Ectodermal cell (in vitro differentiated cells): ENCODE data around the gene PITX1.
A peak's percentile ranks its signal among the peaks of the same experiment; 100 is the strongest.

Experiments
- H3K27ac ChIP-seq: 2 replicates; pipeline ENCODE4 v1.7.0; 2013; ENCODE audit warnings: mild to moderate bottlenecking, low read depth, low read length; ENCODE audit not compliant: insufficient read depth, poor library complexity, severe bottlenecking
- H3K27me3 ChIP-seq: 2 replicates; pipeline ENCODE4 v1.7.0; 2013; ENCODE audit warnings: mild to moderate bottlenecking, low read length; ENCODE audit not compliant: insufficient read depth, control insufficient read depth, poor library complexity, severe bottlenecking
- H3K36me3 ChIP-seq: one replicate; pipeline ENCODE4 v1.7.0; 2013; ENCODE audit warnings: low read length; ENCODE audit not compliant: control insufficient read depth, insufficient read depth
- H3K4me1 ChIP-seq: one replicate; pipeline ENCODE4 v1.7.0; 2013; ENCODE audit warnings: low read length; ENCODE audit not compliant: control insufficient read depth, insufficient read depth
- H3K4me3 ChIP-seq: 2 replicates; pipeline ENCODE4 v1.7.0; 2013; ENCODE audit warnings: low read depth, low read length, control low read depth; ENCODE audit not compliant: insufficient read depth
- H3K9me3 ChIP-seq: 2 replicates; pipeline ENCODE4 v1.7.0; 2013; ENCODE audit warnings: mild to moderate bottlenecking, low read length, moderate library complexity; ENCODE audit not compliant: control insufficient read depth
- WGBS, 2 experiments: methylation state at CpG; one replicate each; pipeline ENCODE4 v1.1.7; 2013; ENCODE audit warnings: missing lambda C conversion rate in 2 of 2; 5-methylcytosine and 5-hydroxymethylcytosine counted together

Gene PITX1

GRCh38 chr5:135036405-135036804 is 2.4 kb upstream of the PITX1 start:
- Histone ChIP-seq H3K36me3 (no peaks in the 10 kb centered on the region), H3K27ac (no peak overlapping the region), H3K4me1 (peaks cover 32% of the 10 kb centered on the region), H3K9me3 (no peaks in the 10 kb centered on the region), H3K27me3 (peaks cover 100% of the 10 kb centered on the region), H3K4me3 (no peak overlapping the region)
- 36 to 43% methylated on average over 4 of the region's 4 CpGs for whole genome bisulfite sequencing, 2 experiments

- no peak overlapping the region for H3K27ac ChIP-seq
- 27 to 36% methylated on average over 5 to 6 of the region's 6 CpGs for WGBS, 2 experiments
These were observed 1.6 kb upstream of the PITX1 start for GRCh38 chr5:135035678-135036030.

GRCh38 chr5:135034963-135035677 is 1.1 kb upstream of the PITX1 start:
- Histone ChIP-seq H3K27me3 (peaks cover 100% of the 10 kb centered on the region), H3K4me1 (peaks cover 41% of the 10 kb centered on the region), H3K9me3 (no peaks in the 10 kb centered on the region), H3K4me3 (peak overlapping the region; percentile 13), H3K36me3 (no peaks in the 10 kb centered on the region), H3K27ac (no peak overlapping the region)
- WGBS, 2 experiments = 30 to 35% methylated on average over 14 of the region's 14 CpGs

More at GRCh38 chr5:135035678-135036030, 1.6 kb upstream of the PITX1 start:
- Histone ChIP-seq H3K36me3 (no peaks in the 10 kb centered on the region), H3K9me3 (no peaks in the 10 kb centered on the region), H3K4me3 (no peak overlapping the region), H3K4me1 (peaks cover 40% of the 10 kb centered on the region), H3K27me3 (peaks cover 100% of the 10 kb centered on the region)

GRCh38 chr5:135034236-135034962 is 371 bp upstream of the PITX1 start:
- Histone ChIP-seq H3K27me3 (peaks cover 100% of the 10 kb centered on the region), H3K36me3 (no peaks in the 10 kb centered on the region), H3K4me1 (peaks cover 35% of the 10 kb centered on the region), H3K27ac (no peak overlapping the region), H3K9me3 (no peaks in the 10 kb centered on the region), H3K4me3 (peak overlapping the region; percentile 31)
- WGBS, 2 experiments = 0 to 1% methylated on average over 65 of the region's 65 CpGs

- H3K36me3 ChIP-seq = no peaks in the 10 kb centered on the region
- H3K27ac ChIP-seq = no peak overlapping the region
- no peaks in the 10 kb centered on the region for H3K9me3 ChIP-seq
- H3K4me1 ChIP-seq = peaks cover 32% of the 10 kb centered on the region
- peak overlapping the region; percentile 31 for H3K4me3 ChIP-seq
- 0 to 1% methylated on average over 89 of the region's 89 CpGs for WGBS, 2 experiments
- peaks cover 100% of the 10 kb centered on the region for H3K27me3 ChIP-seq
These were observed 798 bp downstream of the PITX1 start for GRCh38 chr5:135032999-135033861.

GRCh38 chr5:135032695-135032998 is 1.4 kb downstream of the PITX1 start:
- peaks cover 35% of the 10 kb centered on the region for H3K4me1 ChIP-seq
- 1% methylated on average over 17 to 18 of the region's 18 CpGs for WGBS, 2 experiments
- no peaks in the 10 kb centered on the region for H3K9me3 ChIP-seq
- no peak overlapping the region for H3K4me3 ChIP-seq
- no peak overlapping the region for H3K27ac ChIP-seq
- no peaks in the 10 kb centered on the region for H3K36me3 ChIP-seq
- H3K27me3 ChIP-seq = peaks cover 100% of the 10 kb centered on the region

GRCh38 chr5:135031813-135032694 is 2.0 kb downstream of the PITX1 start:
- H3K9me3 ChIP-seq = no peaks in the 10 kb centered on the region
- WGBS, 2 experiments = 3 to 9% methylated on average over 6 to 14 of the region's 15 CpGs
- peaks cover 100% of the 10 kb centered on the region for H3K27me3 ChIP-seq
- H3K4me1 ChIP-seq = peaks cover 40% of the 10 kb centered on the region
- H3K36me3 ChIP-seq = no peaks in the 10 kb centered on the region
- H3K27ac ChIP-seq = no peak overlapping the region
- H3K4me3 ChIP-seq = no peak overlapping the region

GRCh38 chr5:135030956-135031812 is 2.8 kb downstream of the PITX1 start:
- Histone ChIP-seq H3K4me3 (peak overlapping the region; percentile 14), H3K27me3 (peaks cover 100% of the 10 kb centered on the region), H3K9me3 (no peaks in the 10 kb centered on the region), H3K27ac (no peak overlapping the region), H3K36me3 (no peaks in the 10 kb centered on the region), H3K4me1 (peaks cover 41% of the 10 kb centered on the region)
- 0 to 1% methylated on average over 57 of the region's 57 CpGs for WGBS, 2 experiments
